Daoy (cell line): ENCODE data around the gene FAM81A. TPM values are rescaled to one million over a fixed set of nuclear protein-coding genes. Genes with fewer than 3 reads are reported as not detected.

Experiments
- DNase-seq: peaks from one replicate; pipeline ENCODE4 v3.0.0-alpha.2; 2015; ENCODE audit warnings: low read depth
- total RNA-seq: library from RNA; depleted of rRNA; stranded (reverse); fragments of >200 nt; shearing (Covaris generic); gene quantifications from 2 replicates; pipeline ENCODE4 v1.2.3, GENCODE V29; 2014

FAM81A gene
- total RNA-seq, 1 experiment from 2014 or later: 1.6 TPM

- DNase-seq: no peak
Measured at GRCh38 chr15:59540654-59541053, 102.7 kb downstream of the FAM81A start.

- DNase-seq: no peak
Measured at GRCh38 chr15:59541750-59542149, 103.8 kb downstream of the FAM81A start.

GRCh38 chr15:59543721-59544547 lies 105.9 kb downstream of the FAM81A start:
- DNase-seq: no peak

GRCh38 chr15:59545573-59545972 lies 107.6 kb downstream of the FAM81A start:
- DNase-seq: no peak

- DNase-seq: no peak
Measured at GRCh38 chr15:59548501-59549226, 110.7 kb downstream of the FAM81A start.

GRCh38 chr15:59549301-59550185 lies 111.6 kb downstream of the FAM81A start:
- no peak for DNase-seq

GRCh38 chr15:59550530-59550929 lies 112.5 kb downstream of the FAM81A start:
- DNase-seq: no peak

- no peak for DNase-seq
Measured at GRCh38 chr15:59550956-59551355, 113.0 kb downstream of the FAM81A start.

- DNase-seq: peak; percentile 49
Measured at GRCh38 chr15:59553879-59554735, 116.1 kb downstream of the FAM81A start.

GRCh38 chr15:59555696-59556095 lies 117.7 kb downstream of the FAM81A start:
- DNase-seq: peak; percentile 35

- no peak for DNase-seq
Measured at GRCh38 chr15:59556380-59556779, 118.4 kb downstream of the FAM81A start.

GRCh38 chr15:59557581-59557980 lies 119.6 kb downstream of the FAM81A start:
- no peak for DNase-seq

- no peak for DNase-seq
Measured at GRCh38 chr15:59558851-59559250, 120.9 kb downstream of the FAM81A start.

GRCh38 chr15:59561547-59561946 lies 123.6 kb downstream of the FAM81A start:
- DNase-seq: no peak

GRCh38 chr15:59562448-59563186 lies 124.6 kb downstream of the FAM81A start:
- no peak for DNase-seq

- no peak for DNase-seq
Measured at GRCh38 chr15:59565299-59565698, 127.3 kb downstream of the FAM81A start.

- DNase-seq: no peak
Measured at GRCh38 chr15:59567324-59567723, 129.3 kb downstream of the FAM81A start.

GRCh38 chr15:59569477-59569876 lies 131.5 kb downstream of the FAM81A start:
- DNase-seq: no peak

GRCh38 chr15:59570315-59570714 lies 132.3 kb downstream of the FAM81A start:
- no peak for DNase-seq

GRCh38 chr15:59571606-59572005 lies 133.6 kb downstream of the FAM81A start:
- no peak for DNase-seq
